ENCODE results near the gene MCC.

GRCh38 chr5:113035096-113035495 lies 453.2 kb downstream of the MCC start:
- TF ChIP-seq POLR2AphosphoS5 (IDR thresholded peaks at IDR 0.05; ENCODE audit: low read depth, low read length), result no peak
- TF ChIP-seq, protein P1, sequence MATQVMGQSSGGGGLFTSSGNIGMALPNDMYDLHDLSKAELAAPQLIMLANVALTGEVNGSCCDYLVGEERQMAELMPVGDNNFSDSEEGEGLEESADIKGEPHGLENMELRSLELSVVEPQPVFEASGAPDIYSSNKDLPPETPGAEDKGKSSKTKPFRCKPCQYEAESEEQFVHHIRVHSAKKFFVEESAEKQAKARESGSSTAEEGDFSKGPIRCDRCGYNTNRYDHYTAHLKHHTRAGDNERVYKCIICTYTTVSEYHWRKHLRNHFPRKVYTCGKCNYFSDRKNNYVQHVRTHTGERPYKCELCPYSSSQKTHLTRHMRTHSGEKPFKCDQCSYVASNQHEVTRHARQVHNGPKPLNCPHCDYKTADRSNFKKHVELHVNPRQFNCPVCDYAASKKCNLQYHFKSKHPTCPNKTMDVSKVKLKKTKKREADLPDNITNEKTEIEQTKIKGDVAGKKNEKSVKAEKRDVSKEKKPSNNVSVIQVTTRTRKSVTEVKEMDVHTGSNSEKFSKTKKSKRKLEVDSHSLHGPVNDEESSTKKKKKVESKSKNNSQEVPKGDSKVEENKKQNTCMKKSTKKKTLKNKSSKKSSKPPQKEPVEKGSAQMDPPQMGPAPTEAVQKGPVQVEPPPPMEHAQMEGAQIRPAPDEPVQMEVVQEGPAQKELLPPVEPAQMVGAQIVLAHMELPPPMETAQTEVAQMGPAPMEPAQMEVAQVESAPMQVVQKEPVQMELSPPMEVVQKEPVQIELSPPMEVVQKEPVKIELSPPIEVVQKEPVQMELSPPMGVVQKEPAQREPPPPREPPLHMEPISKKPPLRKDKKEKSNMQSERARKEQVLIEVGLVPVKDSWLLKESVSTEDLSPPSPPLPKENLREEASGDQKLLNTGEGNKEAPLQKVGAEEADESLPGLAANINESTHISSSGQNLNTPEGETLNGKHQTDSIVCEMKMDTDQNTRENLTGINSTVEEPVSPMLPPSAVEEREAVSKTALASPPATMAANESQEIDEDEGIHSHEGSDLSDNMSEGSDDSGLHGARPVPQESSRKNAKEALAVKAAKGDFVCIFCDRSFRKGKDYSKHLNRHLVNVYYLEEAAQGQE (IDR thresholded peaks at IDR 0.05; ENCODE audit: insufficient read depth in 1 of 2, low read depth in 2 of 2, low read length in 2 of 2), result no peak
